K562 (cell line): ENCODE data around the gene FOXL2NB. TPM values are rescaled to one million over a fixed set of nuclear protein-coding genes. Genes with fewer than 3 reads are reported as not detected.

Experiments used
- ATF1 ChIP-seq, 2 experiments: fragments of 450-650 bp in 1 of 2; IDR thresholded peaks; 2 replicates each; pipeline ENCODE4 v1.6.1; 2016; ENCODE audit warnings: missing compliant biosample characterization in 1 of 2, missing genetic modification characterization in 1 of 2
- CAMTA2 ChIP-seq: fragments of 250-450 bp; sonication (Bioruptor Pico); conservative IDR thresholded peaks from 2 replicates; pipeline ENCODE4 v1.5.1; 2022
- CBFB ChIP-seq: sonication (generic); formaldehyde crosslinking; IDR thresholded peaks from 2 replicates; pipeline ENCODE4 v1.4.0; 2020; ENCODE audit warnings: mild to moderate bottlenecking, missing genetic modification reagents
- CEBPZ ChIP-seq: fragments of 150-350 bp; IDR thresholded peaks from 2 replicates; pipeline ENCODE4 v1.6.1; 2014; ENCODE audit warnings: low read depth, mild to moderate bottlenecking, low read length, borderline replicate concordance
- CREB3L1 ChIP-seq: fragments of 450-650 bp; IDR thresholded peaks from 2 replicates; pipeline ENCODE4 v1.6.1; 2014; ENCODE audit warnings: low read depth, mild to moderate bottlenecking, moderate library complexity, borderline replicate concordance
- CXXC5 ChIP-seq: fragments of 250-450 bp; sonication (Bioruptor Pico); IDR thresholded peaks from 2 replicates; pipeline ENCODE4 v1.8.0; 2022; ENCODE audit warnings: inconsistent platforms, mild to moderate bottlenecking, moderate library complexity
- ETV1 ChIP-seq: fragments of 450-650 bp; conservative IDR thresholded peaks from 2 replicates; pipeline ENCODE4 v1.6.1; 2016; ENCODE audit warnings: missing genetic modification characterization, control low read depth, low read depth, missing compliant biosample characterization
- ETV5 ChIP-seq: sonication (generic); formaldehyde crosslinking; IDR thresholded peaks from 2 replicates; pipeline ENCODE4 v1.4.0; 2020; ENCODE audit warnings: low read depth, mild to moderate bottlenecking, missing genetic modification reagents
- FIP1L1 ChIP-seq: fragments of 200-400 bp; formaldehyde crosslinking; IDR thresholded peaks from 2 replicates; pipeline ENCODE4 v1.6.1; 2018; ENCODE audit warnings: mild to moderate bottlenecking, low read depth, low read length; ENCODE audit not compliant: poor library complexity, severe bottlenecking
- HDAC1 ChIP-seq, 2 experiments: fragments of 450-650 bp; IDR thresholded peaks; 2 replicates each; pipeline ENCODE4 v1.6.1; 2016 to 2017; ENCODE audit warnings: inconsistent platforms in 1 of 2, mild to moderate bottlenecking in 1 of 2, moderate library complexity in 1 of 2
- MECOM ChIP-seq: fragments of 250-450 bp; sonication (Bioruptor Pico); IDR thresholded peaks from 2 replicates; pipeline ENCODE4 v1.8.0; 2022; ENCODE audit warnings: inconsistent platforms
- MIER1 ChIP-seq: fragments of 450-650 bp; IDR thresholded peaks from 2 replicates; pipeline ENCODE4 v1.6.1; 2016; ENCODE audit warnings: antibody characterized with exemption, mild to moderate bottlenecking, low read depth
- NFRKB ChIP-seq: fragments of 450-650 bp; IDR thresholded peaks from 2 replicates; pipeline ENCODE4 v1.6.1; 2016; ENCODE audit warnings: low read depth
- OTX1 ChIP-seq: fragments of 450-650 bp; formaldehyde crosslinking; IDR thresholded peaks from 2 replicates; pipeline ENCODE4 v1.4.0; 2022; ENCODE audit warnings: mild to moderate bottlenecking
- POLR2H ChIP-seq: IDR thresholded peaks from 2 replicates; pipeline ENCODE4 v1.6.1; 2016; ENCODE audit warnings: missing genetic modification characterization, low read depth, mild to moderate bottlenecking, control low read depth, missing compliant biosample characterization, moderate library complexity
- SIX5 ChIP-seq, 2 experiments: IDR thresholded peaks; 2 replicates each; pipeline ENCODE4 v1.6.1; 2011; ENCODE audit warnings: low read length in 2 of 2, borderline replicate concordance in 1 of 2, low read depth in 1 of 2, mild to moderate bottlenecking in 1 of 2, moderate library complexity in 1 of 2; ENCODE audit not compliant: insufficient read depth in 1 of 2
- SMAD3 ChIP-seq: fragments of 450-650 bp; formaldehyde crosslinking; conservative IDR thresholded peaks from 2 replicates; pipeline ENCODE4 v1.4.0; 2020; ENCODE audit warnings: mild to moderate bottlenecking
- SUPT5H ChIP-seq: fragments of 450-650 bp; IDR thresholded peaks from 2 replicates; pipeline ENCODE4 v1.6.1; 2016
- TBP ChIP-seq: optimal IDR thresholded peaks from 2 replicates; pipeline ENCODE3; 2011; ENCODE audit warnings: low read depth, low read length, improper control_type of control experiment
- TEAD1 ChIP-seq, 2 experiments: fragments of 450-650 bp in 1 of 2; sonication (generic) in 1 of 2; formaldehyde crosslinking; IDR thresholded peaks; 2 replicates each; pipeline versions ENCODE4 v1.4.0 to v1.8.0; 2020 to 2022; ENCODE audit warnings: mild to moderate bottlenecking in 2 of 2, missing genetic modification reagents in 1 of 2
- ZFX ChIP-seq: sonication (generic); formaldehyde crosslinking; IDR thresholded peaks from 2 replicates; pipeline ENCODE4 v1.8.0; 2022; ENCODE audit warnings: mild to moderate bottlenecking, missing genetic modification reagents, moderate library complexity
- ZKSCAN1 ChIP-seq: fragments of 150-350 bp; IDR thresholded peaks from 2 replicates; pipeline ENCODE4 v1.6.1; 2016; ENCODE audit warnings: low read depth, low read length
- ZNF384 ChIP-seq: IDR thresholded peaks from 2 replicates; pipeline ENCODE4 v1.6.1; 2012; ENCODE audit warnings: low read depth, low read length, improper control_type of control experiment
- polyA plus RNA-seq, 8 experiments: library from polyadenylated mRNA; depleted of rRNA in 4 of 8; stranded (reverse) in 5 of 8; unstranded in 3 of 8; fragments of >200 nt; fragmentation: Nextera tagmentation in 2 of 8; fragmentation: Illumina TruSeq in 1 of 8; extraction: Ambion mirVana in 2 of 8; extraction: Trizol in 1 of 8; gene quantifications; 2 replicates each; pipeline versions ENCODE4 v1.2.1 to v1.2.3, GENCODE V29; 2011 to 2014; ENCODE audit warnings: inconsistent platforms in 1 of 8, missing spikeins in 1 of 8
- total RNA-seq, 7 experiments: library from RNA; depleted of rRNA in 6 of 7; stranded (reverse); fragments of >200 nt in 6 of 7; fragmentation: Illumina TruSeq in 2 of 7; extraction: Trizol in 2 of 7; gene quantifications; 2 replicates each; pipeline versions ENCODE4 v1.2.1 to v1.2.3, GENCODE V29; 2011 to 2021; ENCODE audit warnings: low replicate concordance in 1 of 7

FOXL2NB gene
- total and polyA plus RNA-seq, 9 of the 15 experiments (the other 6 are each of a cell fraction or from before 2014, with no cell fraction given), result 0.71 to 17.4 (median 9.0) TPM

GRCh38 chr3:138915503-138916498 lies 31.2 kb upstream of the FOXL2NB start (continued):
- TF ChIP-seq SIX5 (IDR thresholded peaks at IDR 0.05; ENCODE audit: borderline replicate concordance in 1 of 2, insufficient read depth in 1 of 2, low read depth in 1 of 2, low read length in 2 of 2) (0 out of 4 replicates have a peak, but pooled peaks of 1 of the 2 experiments have one; percentile 8), OTX1 (CRISPR knock-in tag) (peak; percentile 16; the same call in 1 of the 2 replicates), CEBPZ (0 out of 2 replicates have a peak, but pooled peaks have one; percentile 25), CXXC5 (CRISPR knock-in tag) (peak; percentile 79), CBFB (CRISPR knock-in tag) (peak; percentile 81), SMAD3 (CRISPR knock-in tag) (no peak; the same call in 1 of the 2 replicates), MECOM (0 out of 2 replicates have a peak, but pooled peaks have one; percentile 48), ETV5 (CRISPR knock-in tag) (peak; percentile 22; the same call in 1 of the 2 replicates), FIP1L1 (peak; percentile 35), SUPT5H (peak; percentile 60), CAMTA2 (CRISPR knock-in tag) (0 out of 2 replicates have a peak, but pooled peaks have one; percentile 16), ZFX (peak; percentile 89), ZKSCAN1 (0 out of 2 replicates have a peak, but pooled peaks have one; percentile 23), ZNF384 (peak; percentile 58), ETV1 (no peak), CREB3L1 (0 out of 2 replicates have a peak, but pooled peaks have one; percentile 13), ATF1 (CRISPR knock-in tag; IDR thresholded peaks at IDR 0.05) (no peak), ATF1 (tag; IDR thresholded peaks at IDR 0.05) (peak; percentile 60), HDAC1 (IDR thresholded peaks at IDR 0.05) (peak in 1 of 2 experiments; percentile 58; a peak in 1 of 4 replicates), POLR2H (peak; percentile 50; the same call in 1 of the 2 replicates), TEAD1 (CRISPR knock-in tag; IDR thresholded peaks at IDR 0.05) (peak in 1 of 2 experiments; percentile 59; a peak in 1 of 4 replicates), NFRKB (peak; percentile 59; the same call in 1 of the 2 replicates), TBP (peak; percentile 58), MIER1 (no peak)
